HG02798 (cell line): ENCODE data around the gene CCDC92B.
"Not testable (repeated sequence)": the region's sequence is repeated elsewhere in the genome, so short reads cannot be mapped to it uniquely, and the experiment has no call there.

Experiments
- ATAC-seq: cut with Tn5 transposase; IDR thresholded peaks from one replicate; pipeline ENCODE4 v1.9.1; 2021; ENCODE audit warnings: mild to moderate bottlenecking; ENCODE audit not compliant: unreplicated experiment, poor library complexity

CCDC92B gene

DNA sequence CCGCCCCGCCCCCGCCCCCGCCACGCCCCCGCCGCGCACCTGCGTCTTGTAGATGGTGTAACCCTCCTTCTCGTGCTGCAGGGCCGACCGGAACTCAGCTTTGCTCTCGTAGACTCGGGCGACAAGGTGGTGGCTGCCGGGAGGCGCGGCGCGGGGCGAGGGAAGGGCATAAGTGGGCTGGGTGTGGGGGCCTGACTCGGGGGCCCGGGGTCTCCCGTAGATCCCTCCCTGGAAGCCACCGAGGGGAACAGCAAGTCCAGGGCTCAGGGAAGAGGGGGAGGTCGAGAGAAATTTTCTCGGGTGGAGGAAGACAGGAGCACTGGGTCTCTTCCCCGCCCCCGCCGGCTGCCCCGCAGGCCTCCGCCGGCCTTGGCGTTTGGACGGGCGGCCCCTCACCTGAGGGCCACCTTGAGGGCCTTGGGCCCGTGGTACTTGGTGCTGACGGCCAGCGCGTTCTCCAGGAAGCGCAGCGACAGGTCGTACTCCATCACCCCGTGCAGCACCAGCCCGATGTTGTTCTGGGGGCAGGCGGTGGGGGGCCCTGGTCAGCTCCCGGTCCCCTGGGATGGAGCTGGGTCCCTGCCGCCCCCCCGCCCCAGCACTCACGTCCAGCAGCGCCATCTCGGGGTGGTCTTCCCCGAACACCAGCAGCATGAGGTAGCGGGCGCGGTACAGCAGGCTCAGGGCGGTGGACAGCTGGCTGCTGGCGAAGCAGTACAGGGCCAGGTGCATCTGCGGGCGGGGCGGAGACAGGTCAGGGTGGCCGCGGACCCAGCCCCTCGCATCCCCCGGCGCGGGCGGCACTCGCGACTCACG, 57.3 kb downstream of the CCDC92B start:
- ATAC-seq, result no peak

DNA sequence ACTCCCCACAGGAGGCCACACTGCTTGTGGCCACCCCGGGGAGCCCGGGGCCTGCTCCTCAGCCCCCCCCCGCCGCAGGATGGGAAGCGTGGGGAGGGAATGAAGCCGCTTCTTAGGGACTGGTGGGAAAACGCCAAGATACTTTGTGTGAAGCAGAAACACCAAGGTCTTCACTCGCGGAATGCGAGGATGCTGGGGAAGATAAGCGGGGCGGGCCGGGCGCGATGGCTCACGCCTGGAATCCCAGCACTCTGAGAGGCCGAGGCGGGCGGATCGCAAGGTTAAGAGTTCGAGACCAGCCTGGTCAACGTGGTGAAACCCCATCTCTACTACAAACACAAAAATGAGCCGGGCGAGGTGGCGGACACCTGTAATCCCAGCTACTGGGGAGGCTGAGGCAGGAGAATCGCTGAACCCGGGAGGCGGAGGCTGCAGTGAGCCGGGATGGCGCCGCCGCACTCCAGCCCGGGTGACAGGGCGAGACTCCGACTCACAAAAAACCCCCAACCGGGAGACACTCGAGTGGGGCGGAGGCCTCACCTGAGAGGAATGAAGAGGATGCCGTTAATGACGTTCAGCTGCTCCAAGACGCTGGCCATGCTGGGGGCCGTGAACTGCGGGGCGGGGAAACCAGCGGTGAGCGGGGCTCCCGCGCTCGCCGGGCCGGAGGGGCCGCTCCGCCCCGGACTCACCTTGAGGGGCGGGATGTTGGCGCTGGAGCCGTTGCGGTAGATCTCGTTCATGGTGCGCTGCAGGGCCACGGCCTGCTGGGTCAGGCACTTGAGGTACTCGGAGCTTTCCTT, 58.2 kb downstream of the CCDC92B start:
- ATAC-seq, result no peak

DNA sequence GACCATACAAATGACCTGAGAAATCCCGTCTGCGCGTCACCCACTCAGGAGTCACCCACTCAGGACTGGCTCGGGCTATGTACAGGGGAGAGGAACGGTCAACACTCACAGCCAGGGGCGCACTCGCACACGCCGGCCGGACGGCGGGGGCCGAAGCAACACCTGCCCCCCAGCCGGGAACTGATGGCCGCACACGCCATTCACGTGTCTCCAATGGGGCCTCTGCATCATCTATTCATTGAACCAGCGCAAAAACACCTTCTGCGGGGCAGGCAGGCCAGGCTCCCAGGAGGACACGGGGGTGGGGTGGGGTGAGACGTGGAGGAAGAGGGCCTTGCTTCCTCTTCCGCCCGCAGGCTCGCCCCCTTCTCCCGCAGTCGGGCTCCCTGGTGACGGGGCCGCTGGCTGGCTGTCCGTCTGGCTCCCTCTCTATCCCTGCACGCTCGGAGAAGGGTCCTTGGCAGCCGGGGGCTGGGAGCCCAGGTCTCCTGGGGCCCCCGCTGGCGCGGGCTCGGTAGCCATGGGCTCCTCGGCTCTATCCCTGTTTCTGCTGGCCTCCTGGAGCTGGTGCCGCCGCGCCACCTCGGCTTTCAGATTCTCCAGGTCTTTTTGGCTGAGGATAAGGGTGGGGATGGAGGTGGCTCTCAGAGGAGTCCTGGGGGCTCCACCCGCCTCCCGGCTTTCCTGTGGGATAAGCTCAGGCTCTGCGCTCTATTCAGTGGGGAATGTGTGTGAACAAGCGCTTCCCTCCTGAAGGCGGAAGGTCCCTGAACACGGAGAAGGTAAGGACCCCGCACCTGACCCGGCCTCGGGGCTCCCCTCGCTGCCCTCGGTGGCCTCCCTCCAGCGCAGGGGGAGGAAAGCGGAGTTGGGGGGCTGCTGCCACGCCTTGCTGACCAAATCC, 59.0 kb downstream of the CCDC92B start:
- no peak for ATAC-seq

GRCh38 chr17:2689411-2690164, 59.9 kb downstream of the CCDC92B start:
- no peak for ATAC-seq

GRCh38 chr17:2688351-2689342, 60.8 kb downstream of the CCDC92B start:
- ATAC-seq, result no peak

GRCh38 chr17:2687074-2687418, 62.4 kb downstream of the CCDC92B start:
- ATAC-seq, result no peak

DNA sequence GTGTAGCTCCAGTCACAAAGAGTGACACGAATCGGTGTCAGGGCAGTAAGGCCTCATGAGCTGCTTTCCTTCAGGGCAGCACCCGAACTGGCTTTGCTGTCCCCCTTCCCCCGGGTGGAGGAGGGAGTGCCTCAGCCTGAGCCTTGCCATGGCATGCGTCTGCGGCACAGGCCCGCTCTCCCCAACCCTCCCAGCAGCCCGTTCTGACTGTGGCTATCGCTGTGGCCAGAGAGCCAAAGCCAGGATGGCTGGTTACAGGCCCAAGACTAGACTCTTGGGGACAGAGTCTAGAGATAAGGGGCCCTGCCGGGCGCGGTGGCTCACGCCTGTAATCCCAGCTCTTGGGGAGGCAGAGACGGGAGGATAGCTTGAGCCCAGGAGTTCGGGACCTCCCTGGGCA, 63.8 kb downstream of the CCDC92B start:
- no peak for ATAC-seq

- no peak for ATAC-seq
Measured at GRCh38 chr17:2684549-2684948, 64.9 kb downstream of the CCDC92B start.

GRCh38 chr17:2683912-2684311, 65.5 kb downstream of the CCDC92B start:
- ATAC-seq, result no peak

DNA sequence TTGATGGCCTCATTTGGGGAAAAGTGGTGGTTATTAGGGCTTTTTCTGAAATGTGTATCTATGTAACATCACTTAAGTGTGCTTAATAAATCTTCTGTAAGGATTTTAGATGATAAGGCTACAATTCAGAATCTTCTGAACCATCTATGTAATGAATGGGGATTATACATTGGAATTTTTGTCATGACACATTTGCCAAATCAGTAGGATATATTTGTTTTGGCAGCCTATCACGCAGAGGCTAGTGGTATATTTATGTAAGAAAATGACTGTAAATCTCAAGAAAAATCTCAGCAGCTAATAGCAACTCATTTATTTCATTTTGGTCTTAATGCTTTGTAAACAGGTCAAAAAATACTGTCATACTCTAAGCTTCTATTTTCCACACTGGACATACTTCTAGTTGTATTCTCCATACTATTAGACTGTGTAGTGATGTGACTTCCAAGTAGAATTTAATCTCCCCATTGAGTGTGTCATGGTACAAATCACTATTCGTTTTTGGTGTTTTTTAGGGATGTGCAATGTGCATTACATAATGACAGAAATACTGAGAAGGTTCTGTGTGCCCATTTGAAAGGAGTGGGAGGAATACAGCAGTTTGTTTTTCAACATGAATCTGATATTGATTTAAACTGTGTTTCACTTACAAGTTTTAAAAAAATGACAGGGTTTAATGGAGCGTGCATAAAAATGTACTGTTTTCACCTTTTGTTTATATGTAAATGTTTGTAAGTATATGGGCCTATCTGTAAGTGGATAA, 67.1 kb downstream of the CCDC92B start:
- no peak for ATAC-seq

DNA sequence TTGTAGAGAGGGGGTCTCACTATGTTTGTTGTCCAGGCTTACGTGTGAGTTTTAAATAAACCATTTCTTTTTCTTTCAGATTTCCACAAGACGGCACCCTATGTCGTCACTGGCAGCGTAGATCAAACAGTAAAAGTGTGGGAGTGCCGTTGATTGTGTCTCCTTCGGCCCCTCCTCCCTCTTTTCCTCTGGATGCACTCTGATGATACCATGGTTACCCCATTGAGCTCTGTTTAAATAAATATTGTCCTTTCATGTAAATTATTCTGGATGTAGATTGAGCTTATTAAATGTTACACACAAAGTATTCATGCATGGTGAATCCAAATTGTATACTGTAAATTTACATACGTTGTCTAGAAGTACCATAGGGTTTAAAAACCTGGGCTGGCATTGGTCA, 67.8 kb downstream of the CCDC92B start:
- no peak for ATAC-seq

GRCh38 chr17:2680961-2681360, 68.5 kb downstream of the CCDC92B start:
- no peak for ATAC-seq

DNA sequence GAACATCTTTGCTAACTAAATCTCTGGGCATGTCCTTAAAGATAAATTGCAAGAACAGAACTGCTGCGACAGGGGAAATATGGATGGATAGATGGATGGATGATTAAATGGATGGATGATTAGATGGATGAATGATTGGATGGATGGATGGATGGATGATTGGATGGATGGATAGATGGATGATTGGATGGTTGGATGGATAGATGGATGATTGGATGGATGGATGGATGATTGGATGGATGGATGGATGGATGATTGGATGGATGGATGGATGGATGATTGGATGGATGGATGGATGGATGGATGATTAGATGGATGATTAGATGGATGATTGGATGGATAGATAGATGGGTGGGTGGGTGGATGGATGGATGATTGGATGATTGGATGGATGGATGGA, 70.2 kb downstream of the CCDC92B start:
- ATAC-seq, result not testable (repeated sequence)
